Measurements from ENCODE around the gene UPB1. TPM values are rescaled to one million over a fixed set of nuclear protein-coding genes. Genes with fewer than 3 reads are reported as not detected.

UPB1 gene
- total and polyA plus RNA-seq, 12 donors, result 0.32 to 3.7 (median 1.0) TPM

GRCh38 chr22:24513378-24514240 is 18.5 kb downstream of the UPB1 start:
- no peak overlapping the region for H3K4me3 ChIP-seq
- intact Hi-C loops (cut with DNase I), result loop anchor here in 1 of 10 donors (10.0 kb wide), 1 partner anchor 249 kb away; no protein-coding TSS in a partner anchor
- no peaks in the 10 kb centered on the region for H3K27me3 ChIP-seq
- no peaks in the 10 kb centered on the region for H3K9me3 ChIP-seq
- WGBS, 2 donors, result 94 to 95% methylated on average over 9 of the region's 9 CpGs
- ATAC-seq (no peak), DNase-seq (no peak)
- H3K4me1 ChIP-seq, result peaks cover 9 to 40% (median 25%) of the 10 kb centered on the region in 9 donors
- no peaks in the 10 kb centered on the region for H3K36me3 ChIP-seq
- H3K27ac ChIP-seq, result no peak overlapping the region
- TF ChIP-seq, protein P1, sequence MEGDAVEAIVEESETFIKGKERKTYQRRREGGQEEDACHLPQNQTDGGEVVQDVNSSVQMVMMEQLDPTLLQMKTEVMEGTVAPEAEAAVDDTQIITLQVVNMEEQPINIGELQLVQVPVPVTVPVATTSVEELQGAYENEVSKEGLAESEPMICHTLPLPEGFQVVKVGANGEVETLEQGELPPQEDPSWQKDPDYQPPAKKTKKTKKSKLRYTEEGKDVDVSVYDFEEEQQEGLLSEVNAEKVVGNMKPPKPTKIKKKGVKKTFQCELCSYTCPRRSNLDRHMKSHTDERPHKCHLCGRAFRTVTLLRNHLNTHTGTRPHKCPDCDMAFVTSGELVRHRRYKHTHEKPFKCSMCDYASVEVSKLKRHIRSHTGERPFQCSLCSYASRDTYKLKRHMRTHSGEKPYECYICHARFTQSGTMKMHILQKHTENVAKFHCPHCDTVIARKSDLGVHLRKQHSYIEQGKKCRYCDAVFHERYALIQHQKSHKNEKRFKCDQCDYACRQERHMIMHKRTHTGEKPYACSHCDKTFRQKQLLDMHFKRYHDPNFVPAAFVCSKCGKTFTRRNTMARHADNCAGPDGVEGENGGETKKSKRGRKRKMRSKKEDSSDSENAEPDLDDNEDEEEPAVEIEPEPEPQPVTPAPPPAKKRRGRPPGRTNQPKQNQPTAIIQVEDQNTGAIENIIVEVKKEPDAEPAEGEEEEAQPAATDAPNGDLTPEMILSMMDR (IDR thresholded peaks at IDR 0.05), result no peak

DNA sequence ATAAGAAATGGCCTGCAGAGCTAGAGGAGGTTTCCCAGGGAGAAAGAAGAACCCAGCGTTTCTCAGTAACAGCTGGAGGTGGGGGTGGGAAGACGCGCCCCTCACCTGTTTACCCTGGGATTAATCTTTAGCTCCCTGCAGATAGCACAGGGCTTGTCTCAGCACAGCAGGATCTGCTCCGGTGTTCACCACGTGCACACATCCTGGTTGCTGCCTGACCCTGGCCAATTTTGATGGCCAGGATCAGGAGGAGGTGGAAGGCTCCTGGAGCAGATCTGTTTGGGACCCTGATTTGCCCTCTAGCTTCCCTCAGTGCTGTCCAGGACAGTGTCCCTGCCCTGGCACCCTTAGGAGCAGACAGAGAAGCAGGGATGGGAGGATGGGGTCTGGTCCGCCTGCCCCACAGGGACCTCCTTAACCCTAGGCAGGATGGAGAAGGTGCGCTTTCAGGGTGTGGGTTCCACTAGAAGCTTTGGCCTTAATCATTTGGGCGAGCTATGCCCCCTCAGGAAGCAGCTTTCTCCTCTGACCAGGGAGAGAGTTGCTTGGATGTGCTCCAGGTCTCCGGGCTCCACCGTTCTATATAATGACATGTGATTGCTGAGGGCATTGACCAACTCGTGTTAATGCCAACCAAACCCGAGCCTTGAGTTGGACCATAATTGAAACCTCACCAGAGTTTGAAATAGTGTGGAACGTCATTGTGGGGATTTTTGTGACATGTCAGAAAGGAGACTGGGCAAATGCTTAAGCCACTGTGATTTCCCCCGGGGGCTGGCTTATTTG is 19.3 kb downstream of the UPB1 start:
- intact Hi-C loops (cut with DNase I), result loop anchor here in 2 of 10 donors (5.0 to 10.0 kb wide), 2 partner anchors 92 to 250 kb away; no protein-coding TSS in a partner anchor

DNA sequence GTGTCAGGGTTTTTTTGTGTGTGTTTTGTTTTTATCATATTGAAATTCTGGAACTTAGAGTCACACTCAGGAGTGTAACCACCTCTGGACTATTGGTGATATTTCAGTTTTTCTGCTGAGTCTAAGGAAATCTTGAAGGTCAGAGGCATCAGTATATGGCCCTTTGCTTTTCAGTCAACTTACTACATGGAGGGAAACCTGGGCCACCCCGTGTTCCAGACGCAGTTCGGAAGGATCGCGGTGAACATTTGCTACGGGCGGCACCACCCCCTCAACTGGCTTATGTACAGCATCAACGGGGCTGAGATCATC is 19.9 kb downstream of the UPB1 start:
- DNase-seq, result no peak
- 93 to 96% methylated on average over 8 of the region's 8 CpGs for WGBS, 2 donors

More for the DNA sequence above, 19.3 kb downstream of the UPB1 start:
- no peak for DNase-seq
- Histone ChIP-seq H3K4me3 (no peak overlapping the region), H3K27me3 (no peaks in the 10 kb centered on the region), H3K4me1 (peaks cover 9 to 46% (median 26%) of the 10 kb centered on the region in 9 donors), H3K27ac (no peak overlapping the region), H3K36me3 (no peaks in the 10 kb centered on the region), H3K9me3 (no peaks in the 10 kb centered on the region)
- TF ChIP-seq, protein P1 (IDR thresholded peaks at IDR 0.05), result no peak
- no peak for ATAC-seq
- 69 to 75% methylated on average over 14 of the region's 14 CpGs for WGBS, 2 donors

More for the DNA sequence above, 19.9 kb downstream of the UPB1 start:
- Histone ChIP-seq H3K9me3 (no peaks in the 10 kb centered on the region), H3K4me1 (peaks cover 9 to 47% (median 29%) of the 10 kb centered on the region in 9 donors), H3K27ac (no peak overlapping the region), H3K36me3 (no peaks in the 10 kb centered on the region), H3K4me3 (no peak overlapping the region), H3K27me3 (no peaks in the 10 kb centered on the region)
- intact Hi-C loops (cut with DNase I), result loop anchor here in 2 of 10 donors (5.0 to 10.0 kb wide), 2 partner anchors 93 to 250 kb away; no protein-coding TSS in a partner anchor
- ATAC-seq, result no peak
- TF ChIP-seq, protein P1 (IDR thresholded peaks at IDR 0.05), result no peak

Measured in heart right ventricle (tissue), 16 donors.